ENCODE measurements around the gene LEFTY1.
"Not testable (repeated sequence)": the region's sequence is repeated elsewhere in the genome, so short reads cannot be mapped to it uniquely, and the experiment has no call there.

LEFTY1 gene

DNA sequence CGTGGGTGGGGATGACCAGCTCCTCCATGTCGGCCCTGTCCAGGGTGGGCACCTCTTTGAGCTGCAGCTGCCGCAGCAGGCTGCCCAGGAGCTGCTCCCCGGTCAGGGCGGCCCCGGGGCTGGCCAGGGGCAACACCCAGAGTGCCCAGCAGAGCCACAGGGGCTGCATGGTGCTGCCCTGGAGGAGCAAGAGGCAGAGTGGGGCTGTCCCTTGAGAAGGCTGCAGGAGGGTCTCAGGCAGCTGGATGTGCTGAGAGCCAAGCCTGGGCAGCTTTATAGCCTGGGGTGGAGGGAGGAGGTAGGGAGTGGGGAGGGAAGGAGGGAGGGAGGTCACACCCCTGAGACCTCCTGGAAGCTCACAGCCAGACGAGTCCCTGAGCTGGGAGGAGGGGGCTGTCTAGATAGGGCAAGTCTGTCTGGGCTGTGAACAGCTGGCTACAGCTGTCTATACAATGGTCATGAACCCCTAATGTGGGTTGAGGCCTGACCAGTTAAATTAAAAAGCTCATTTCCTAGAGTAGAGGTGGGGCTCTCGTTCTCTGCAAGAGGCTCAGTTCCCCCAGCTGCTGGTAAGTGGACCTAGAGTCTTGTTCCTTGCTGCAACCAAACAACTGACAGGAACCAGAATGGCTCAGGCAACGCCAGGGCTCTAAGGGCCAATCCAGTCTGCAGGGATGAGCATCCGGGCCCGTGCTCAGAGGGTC is at the start of gene LEFTY1:
Gene LEFTY1 (minus strand): TSS at position 249 of the 704 bp plus-strand sequence. CDS start 80 bp downstream, at position 169.
- H3K27me3 Mint-ChIP-seq, result no peaks in the 10 kb centered on the region
- H3K4me1 Mint-ChIP-seq, result peaks cover 31% of the 10 kb centered on the region
- H3K4me3 Mint-ChIP-seq, result no peak within 1 kb of the TSS
- H3K36me3 Mint-ChIP-seq, result no peaks in the 10 kb centered on the region
- H3K9me3 Mint-ChIP-seq, result no peaks in the 10 kb centered on the region
- H3K27ac Mint-ChIP-seq, result no peak within 1 kb of the TSS

DNA sequence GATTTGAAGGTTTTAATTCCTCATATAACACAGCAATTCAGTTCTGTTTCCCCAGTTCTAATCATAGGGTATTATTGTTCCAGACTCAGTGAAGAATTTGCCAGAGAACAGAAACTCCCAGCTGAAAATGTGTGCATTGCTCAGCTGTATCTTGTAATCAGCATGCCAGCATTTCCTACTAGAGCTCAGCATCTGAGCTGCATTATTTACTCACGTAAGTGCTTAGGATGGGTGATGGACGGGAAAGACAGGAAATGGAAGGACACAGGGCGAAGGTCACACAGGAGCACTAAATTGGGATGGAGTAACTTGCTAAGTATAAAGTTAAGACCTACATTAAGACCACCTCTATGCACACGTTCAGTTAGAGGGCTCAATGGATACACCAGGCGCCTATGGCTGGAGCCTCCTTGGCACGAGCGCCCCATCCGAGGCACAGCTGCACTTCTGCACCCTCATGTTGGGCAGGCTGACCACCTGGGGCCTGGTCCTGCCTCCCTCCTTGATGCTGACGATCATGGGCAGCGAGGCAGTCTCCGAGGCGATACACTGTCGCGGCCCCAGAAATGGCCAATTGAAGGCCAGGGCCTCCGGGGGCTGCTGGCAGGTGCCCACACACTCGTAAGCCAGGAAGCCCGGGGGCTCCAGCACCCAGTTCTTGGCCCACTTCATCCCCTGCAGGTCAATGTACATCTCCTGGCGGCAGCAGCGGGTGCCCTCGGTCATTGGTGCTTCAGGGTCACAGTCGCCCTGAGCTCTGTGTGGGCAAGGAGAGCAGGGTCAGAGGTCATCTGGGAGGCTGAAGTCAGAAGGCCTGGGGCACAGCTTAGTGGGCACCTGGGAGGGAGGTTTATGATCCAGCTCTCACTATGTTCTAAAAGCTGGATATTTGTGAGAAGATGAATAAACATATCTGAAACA is 48.4 kb upstream of the LEFTY1 start:
- Mint-ChIP-seq H3K27me3 (no peaks in the 10 kb centered on the region), H3K9me3 (no peaks in the 10 kb centered on the region), H3K27ac (no peak overlapping the region), H3K4me1 (peaks cover 3% of the 10 kb centered on the region), H3K36me3 (no peaks in the 10 kb centered on the region), H3K4me3 (no peak overlapping the region)

DNA sequence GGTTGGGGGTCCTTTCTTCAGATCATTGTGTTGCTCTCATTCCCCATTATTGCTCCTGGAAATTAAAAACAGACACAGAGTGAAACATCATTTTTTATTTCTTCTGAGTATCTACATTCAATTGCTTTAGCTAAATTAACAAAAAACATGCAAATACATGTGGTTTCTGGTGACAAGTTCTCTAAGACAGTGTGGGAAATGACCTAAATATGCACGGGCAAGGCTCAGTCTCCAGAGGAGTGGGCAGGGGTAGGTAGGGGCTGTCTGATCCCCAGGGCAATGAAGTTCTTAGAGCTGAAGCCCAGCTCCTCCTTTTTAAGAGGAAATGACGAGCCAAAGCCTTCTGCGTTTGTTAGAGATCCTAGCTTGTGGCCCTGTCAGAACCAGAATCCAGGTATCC is 47.6 kb upstream of the LEFTY1 start:
- Mint-ChIP-seq H3K4me3 (no peak overlapping the region), H3K27me3 (no peaks in the 10 kb centered on the region), H3K4me1 (peaks cover 9% of the 10 kb centered on the region), H3K9me3 (no peaks in the 10 kb centered on the region), H3K36me3 (no peaks in the 10 kb centered on the region), H3K27ac (no peak overlapping the region)

DNA sequence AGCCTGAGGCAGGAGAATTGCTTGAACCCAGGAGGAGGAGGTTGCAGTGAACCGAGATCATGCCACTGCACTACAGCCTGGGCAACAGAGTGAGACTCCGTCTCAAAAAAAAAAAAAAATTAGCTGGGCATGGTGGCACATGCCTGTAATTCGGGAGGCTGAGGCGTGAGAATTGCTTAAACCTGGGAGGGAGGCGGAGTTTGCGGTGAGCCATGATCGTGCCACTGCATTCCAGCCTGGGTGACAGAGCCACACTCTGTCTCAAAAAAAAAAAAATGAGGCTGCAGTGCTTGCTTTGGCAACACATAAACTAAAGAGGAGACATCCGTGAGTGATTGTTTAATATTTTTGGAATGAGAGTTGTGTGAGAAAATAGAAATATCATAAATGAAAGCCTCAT is 47.1 kb upstream of the LEFTY1 start:
- not testable (repeated sequence) for H3K9me3 Mint-ChIP-seq, H3K27ac Mint-ChIP-seq, H3K36me3 Mint-ChIP-seq, H3K27me3 Mint-ChIP-seq, H3K4me3 Mint-ChIP-seq
- H3K4me1 Mint-ChIP-seq, result peaks cover 11% of the 10 kb centered on the region

- H3K27me3 Mint-ChIP-seq, result no peaks in the 10 kb centered on the region
- H3K4me3 Mint-ChIP-seq, result no peak overlapping the region
- no peaks in the 10 kb centered on the region for H3K36me3 Mint-ChIP-seq
Observed at GRCh38 chr1:225934711-225935110, 45.8 kb upstream of the LEFTY1 start.

GRCh38 chr1:225933072-225933471 is 44.1 kb upstream of the LEFTY1 start:
- no peaks in the 10 kb centered on the region for H3K9me3 Mint-ChIP-seq
- peaks cover 23% of the 10 kb centered on the region for H3K4me1 Mint-ChIP-seq
- no peak overlapping the region for H3K4me3 Mint-ChIP-seq
- H3K27me3 Mint-ChIP-seq, result no peaks in the 10 kb centered on the region
- no peak overlapping the region for H3K27ac Mint-ChIP-seq
- no peaks in the 10 kb centered on the region for H3K36me3 Mint-ChIP-seq

More at GRCh38 chr1:225934711-225935110, 45.8 kb upstream of the LEFTY1 start:
- no peaks in the 10 kb centered on the region for H3K9me3 Mint-ChIP-seq
- H3K4me1 Mint-ChIP-seq, result peaks cover 8% of the 10 kb centered on the region
- H3K27ac Mint-ChIP-seq, result no peak overlapping the region

DNA sequence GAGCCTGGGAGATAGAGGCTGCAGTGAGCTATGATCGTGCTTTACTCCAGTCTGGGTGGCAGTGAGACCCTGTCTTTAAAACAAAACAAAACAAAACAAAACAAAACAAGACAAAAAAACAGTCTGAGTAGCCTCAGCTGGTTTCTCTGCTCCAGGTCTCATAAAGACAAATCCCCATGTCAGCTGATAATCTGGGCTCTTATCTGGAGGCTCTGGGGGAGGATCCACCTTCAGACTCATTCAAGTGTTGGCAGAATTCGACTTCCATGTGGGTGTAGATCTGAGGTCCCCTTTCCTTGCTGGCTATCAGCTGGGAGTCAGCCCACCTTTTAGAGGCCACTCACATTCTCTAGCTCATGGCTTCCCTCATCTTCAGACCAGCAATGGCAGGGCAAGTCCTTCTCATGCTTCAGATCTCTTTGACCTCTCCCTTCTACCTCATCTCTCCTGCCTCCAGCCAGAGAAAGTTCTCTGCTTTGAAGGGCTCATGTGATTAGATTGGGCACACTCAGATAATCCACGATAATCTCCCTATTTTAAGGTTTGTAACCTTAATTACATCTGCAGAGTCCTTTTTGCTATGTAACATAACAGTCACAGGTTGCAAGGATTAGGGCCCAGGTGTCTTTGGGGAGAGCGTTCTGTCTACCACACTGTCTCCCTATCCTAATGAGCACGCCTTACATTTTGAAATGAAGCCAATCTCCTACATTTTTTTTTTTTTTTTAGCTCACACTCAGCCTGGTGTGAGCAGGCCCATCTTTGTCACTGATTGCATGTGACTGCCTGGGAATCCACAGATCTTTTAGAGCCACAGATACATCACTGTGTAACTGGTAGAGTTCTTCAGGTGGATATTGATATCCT is 42.6 kb upstream of the LEFTY1 start:
- peaks cover 33% of the 10 kb centered on the region for H3K4me1 Mint-ChIP-seq

GRCh38 chr1:225930566-225930965 is 41.6 kb upstream of the LEFTY1 start:
- no peaks in the 10 kb centered on the region for H3K36me3 Mint-ChIP-seq
- H3K4me3 Mint-ChIP-seq, result no peak overlapping the region
- no peaks in the 10 kb centered on the region for H3K9me3 Mint-ChIP-seq
- H3K27me3 Mint-ChIP-seq, result no peaks in the 10 kb centered on the region
- H3K27ac Mint-ChIP-seq, result no peak overlapping the region
- H3K4me1 Mint-ChIP-seq, result peaks cover 36% of the 10 kb centered on the region

More for the DNA sequence above, 42.6 kb upstream of the LEFTY1 start:
- no peak overlapping the region for H3K4me3 Mint-ChIP-seq
- H3K27me3 Mint-ChIP-seq, result no peaks in the 10 kb centered on the region
- H3K36me3 Mint-ChIP-seq, result no peaks in the 10 kb centered on the region
- H3K9me3 Mint-ChIP-seq, result no peaks in the 10 kb centered on the region
- H3K27ac Mint-ChIP-seq, result peak overlapping the region; percentile 35

DNA sequence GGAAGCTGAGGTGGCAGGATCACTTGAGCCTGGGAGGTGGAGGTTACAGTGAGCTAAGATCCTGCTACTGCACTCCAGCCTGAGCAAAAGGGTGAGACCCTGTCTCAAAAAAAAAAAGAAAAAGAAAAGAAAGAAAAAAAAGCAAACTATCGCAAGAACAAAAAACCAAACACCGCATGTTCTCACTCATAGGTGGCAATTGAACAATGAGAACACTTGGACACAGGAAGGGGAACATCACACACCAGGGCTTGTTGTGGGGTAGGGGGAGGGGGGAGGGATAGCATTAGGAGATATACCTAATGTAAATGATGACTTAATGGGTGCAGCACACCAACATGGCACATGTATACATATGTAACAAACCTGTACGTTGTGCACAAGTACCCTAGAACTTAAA is 40.5 kb upstream of the LEFTY1 start:
- H3K4me3 Mint-ChIP-seq, H3K27me3 Mint-ChIP-seq, H3K36me3 Mint-ChIP-seq, H3K9me3 Mint-ChIP-seq: not testable (repeated sequence)
- Mint-ChIP-seq H3K27ac (peak overlapping the region; percentile 87), H3K4me1 (peaks cover 41% of the 10 kb centered on the region)

GRCh38 chr1:225928186-225929175 is 39.5 kb upstream of the LEFTY1 start:
- Mint-ChIP-seq H3K4me3 (peak overlapping the region; percentile 15), H3K27me3 (no peaks in the 10 kb centered on the region), H3K4me1 (peaks cover 41% of the 10 kb centered on the region), H3K9me3 (no peaks in the 10 kb centered on the region), H3K36me3 (no peaks in the 10 kb centered on the region), H3K27ac (peak overlapping the region; percentile 87)

GRCh38 chr1:225926551-225927113 is 37.7 kb upstream of the LEFTY1 start:
- H3K27ac Mint-ChIP-seq, result peak overlapping the region; percentile 41
- H3K9me3 Mint-ChIP-seq, result no peaks in the 10 kb centered on the region
- H3K4me1 Mint-ChIP-seq, result peaks cover 47% of the 10 kb centered on the region
- peak overlapping the region; percentile 42 for H3K4me3 Mint-ChIP-seq
- no peaks in the 10 kb centered on the region for H3K27me3 Mint-ChIP-seq
- peaks cover 3% of the 10 kb centered on the region for H3K36me3 Mint-ChIP-seq

GRCh38 chr1:225923692-225924555 is 35.0 kb upstream of the LEFTY1 start, which contains the start of gene PYCR2:
PYCR2 (minus strand) TSS chr1:225924250; CDS start chr1:225924110, 140 bp downstream.
- H3K36me3 Mint-ChIP-seq, result peaks cover 8% of the 10 kb centered on the region
- H3K4me1 Mint-ChIP-seq, result peaks cover 60% of the 10 kb centered on the region
- H3K27ac Mint-ChIP-seq, result peak within 1 kb of the TSS; percentile 95
- H3K4me3 Mint-ChIP-seq, result peak within 1 kb of the TSS; percentile 94
- no peaks in the 10 kb centered on the region for H3K9me3 Mint-ChIP-seq
- H3K27me3 Mint-ChIP-seq, result no peaks in the 10 kb centered on the region

GRCh38 chr1:225923381-225923691 is 34.4 kb upstream of the LEFTY1 start:
- peaks cover 8% of the 10 kb centered on the region for H3K36me3 Mint-ChIP-seq
- H3K27me3 Mint-ChIP-seq, result no peaks in the 10 kb centered on the region
- H3K4me3 Mint-ChIP-seq, result peak overlapping the region; percentile 94
- peaks cover 56% of the 10 kb centered on the region for H3K4me1 Mint-ChIP-seq
- H3K9me3 Mint-ChIP-seq, result no peaks in the 10 kb centered on the region
- peak overlapping the region; percentile 95 for H3K27ac Mint-ChIP-seq
